GM12801 (cell line): ENCODE measurements around the gene AFG1L.

Source experiments
- CTCF ChIP-seq: IDR thresholded peaks from one replicate; pipeline ENCODE4 v1.5.1; 2011; ENCODE audit warnings: control low read depth; ENCODE audit not compliant: insufficient read length; ENCODE audit errors: extremely low read depth

The AFG1L gene

GRCh38 chr6:108294727-108295625, at the start of gene AFG1L:
Gene AFG1L, plus strand, starts transcription at chr6:108295054. Its CDS starts 26 bp downstream, at chr6:108295080.
- no peak for TF ChIP-seq CTCF

GRCh38 chr6:108247965-108248536, 46.8 kb upstream of the AFG1L start:
- no peak for TF ChIP-seq CTCF

- TF ChIP-seq CTCF = no peak
Observed at GRCh38 chr6:108250240-108250866, 44.5 kb upstream of the AFG1L start.

- TF ChIP-seq CTCF = no peak
Observed at GRCh38 chr6:108251252-108251651, 43.6 kb upstream of the AFG1L start.

- TF ChIP-seq CTCF = no peak
Observed at GRCh38 chr6:108252055-108252454, 42.8 kb upstream of the AFG1L start.

GRCh38 chr6:108253241-108253640, 41.6 kb upstream of the AFG1L start:
- no peak for TF ChIP-seq CTCF
